Central memory CD8-positive, alpha-beta T cell (primary cell): ENCODE measurements around the gene TOX2.
"Not testable (repeated sequence)": the region's sequence is repeated elsewhere in the genome, so short reads cannot be mapped to it uniquely, and the experiment has no call there.

ENCODE experiments used
- ATAC-seq: fragments of 150-1000 bp; cut with Tn5 transposase; replicated peaks from 2 replicates; pipeline ENCODE4 v1.10.0; 2022; ENCODE audit warnings: mild to moderate bottlenecking, moderate FRiP score, moderate number of reproducible peaks; ENCODE audit not compliant: poor library complexity, severe bottlenecking; ENCODE audit errors: extremely low read depth
- DNase-seq, 2 donors: peaks; one replicate each; pipeline ENCODE4 v3.0.0; 2021; ENCODE audit warnings: low spot score in 2 of 2
- H3K27ac Mint-ChIP-seq: one replicate; pipeline ENCODE4 v1.8.0; 2022; ENCODE audit warnings: low read depth, mild to moderate bottlenecking, moderate library complexity, mixed read lengths
- H3K27me3 Mint-ChIP-seq: one replicate; pipeline ENCODE4 v1.8.0; 2022; ENCODE audit warnings: mixed read lengths
- H3K36me3 Mint-ChIP-seq: one replicate; pipeline ENCODE4 v1.8.0; 2022; ENCODE audit warnings: mild to moderate bottlenecking, moderate library complexity, mixed read lengths; ENCODE audit not compliant: insufficient read depth
- H3K4me1 Mint-ChIP-seq: one replicate; pipeline ENCODE4 v1.8.0; 2022; ENCODE audit warnings: mixed read lengths
- H3K4me3 Mint-ChIP-seq: one replicate; pipeline ENCODE4 v1.8.0; 2022; ENCODE audit warnings: mild to moderate bottlenecking, moderate library complexity, mixed read lengths
- H3K9me3 Mint-ChIP-seq: one replicate; pipeline ENCODE4 v1.8.0; 2022; ENCODE audit warnings: mixed read lengths

The TOX2 gene

DNA sequence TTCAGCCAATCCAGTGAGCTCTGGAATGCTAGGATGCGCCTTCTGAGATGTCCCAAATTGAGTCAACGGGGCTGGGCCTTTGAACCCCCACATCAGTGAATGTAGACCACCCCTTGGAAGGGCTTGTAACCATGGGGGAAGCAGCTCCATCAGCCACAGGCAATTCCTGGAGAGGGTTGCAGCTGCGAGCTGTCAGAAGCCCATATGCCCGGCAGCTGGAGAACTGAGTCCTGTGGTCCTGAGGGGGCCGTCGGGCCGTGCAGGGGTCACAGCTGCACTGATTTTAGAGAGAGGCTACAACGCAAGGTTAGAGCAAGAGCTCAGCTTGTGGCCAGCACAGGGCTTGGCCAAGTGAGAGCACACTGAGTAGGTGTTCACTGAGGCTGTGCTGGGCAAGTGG lies 121.3 kb downstream of the TOX2 start:
- Mint-ChIP-seq H3K4me3 (no peak overlapping the region), H3K9me3 (no peaks in the 10 kb centered on the region), H3K27ac (no peak overlapping the region), H3K27me3 (peaks cover 35% of the 10 kb centered on the region), H3K4me1 (peaks cover 39% of the 10 kb centered on the region), H3K36me3 (peaks cover 1% of the 10 kb centered on the region)
- ATAC-seq (no peak), DNase-seq (no peak)

DNA sequence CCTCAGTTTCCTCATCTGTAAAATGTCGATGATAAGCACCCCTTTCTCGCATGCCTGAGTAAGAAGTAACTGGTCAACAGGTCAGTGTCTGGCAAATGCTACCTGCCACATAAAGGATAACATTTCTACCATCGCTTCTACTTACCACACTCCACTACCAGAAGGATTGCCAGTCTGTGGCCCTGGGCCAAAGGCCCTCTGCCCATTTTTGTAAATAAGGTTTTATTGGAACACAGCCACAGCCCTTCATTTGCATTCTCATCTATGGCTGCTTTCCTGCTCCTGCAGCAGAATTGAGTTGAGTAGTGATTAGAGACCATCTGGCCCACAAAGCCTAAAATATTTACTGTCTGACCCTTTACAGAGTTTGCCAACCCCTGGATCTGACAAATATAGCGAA lies 121.8 kb downstream of the TOX2 start:
- ATAC-seq (no peak), DNase-seq (no peak)
- H3K36me3 Mint-ChIP-seq: peaks cover 1% of the 10 kb centered on the region
- no peaks in the 10 kb centered on the region for H3K9me3 Mint-ChIP-seq
- peaks cover 38% of the 10 kb centered on the region for H3K4me1 Mint-ChIP-seq
- no peak overlapping the region for H3K4me3 Mint-ChIP-seq
- H3K27me3 Mint-ChIP-seq: peaks cover 35% of the 10 kb centered on the region
- no peak overlapping the region for H3K27ac Mint-ChIP-seq

DNA sequence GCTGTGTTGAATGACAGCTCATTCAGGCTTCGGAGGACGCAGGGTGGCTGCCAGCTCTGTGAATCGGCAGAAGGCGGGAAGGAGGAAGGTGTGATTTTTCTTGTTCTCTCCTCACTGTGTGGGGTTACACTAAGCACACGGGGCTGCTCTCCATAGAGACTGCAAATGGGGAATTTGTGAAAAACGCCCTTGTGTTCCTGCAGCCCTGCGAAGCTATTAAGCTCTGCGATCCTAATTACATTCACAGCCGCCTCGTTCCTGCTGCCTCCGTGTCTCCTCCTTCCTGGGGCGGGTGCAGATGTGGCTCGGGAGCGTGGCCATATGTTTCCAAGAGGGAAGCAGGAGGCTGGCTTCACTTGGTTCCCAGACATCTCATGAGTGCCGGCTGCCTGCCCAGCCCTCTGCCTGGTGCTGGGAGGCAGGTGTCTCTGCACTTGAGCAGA lies 124.0 kb downstream of the TOX2 start:
- ATAC-seq: no peak
- Mint-ChIP-seq H3K4me1 (peaks cover 22% of the 10 kb centered on the region), H3K27me3 (peaks cover 40% of the 10 kb centered on the region), H3K36me3 (peaks cover 1% of the 10 kb centered on the region), H3K4me3 (no peak overlapping the region), H3K27ac (no peak overlapping the region), H3K9me3 (no peaks in the 10 kb centered on the region)
- no peak for DNase-seq

DNA sequence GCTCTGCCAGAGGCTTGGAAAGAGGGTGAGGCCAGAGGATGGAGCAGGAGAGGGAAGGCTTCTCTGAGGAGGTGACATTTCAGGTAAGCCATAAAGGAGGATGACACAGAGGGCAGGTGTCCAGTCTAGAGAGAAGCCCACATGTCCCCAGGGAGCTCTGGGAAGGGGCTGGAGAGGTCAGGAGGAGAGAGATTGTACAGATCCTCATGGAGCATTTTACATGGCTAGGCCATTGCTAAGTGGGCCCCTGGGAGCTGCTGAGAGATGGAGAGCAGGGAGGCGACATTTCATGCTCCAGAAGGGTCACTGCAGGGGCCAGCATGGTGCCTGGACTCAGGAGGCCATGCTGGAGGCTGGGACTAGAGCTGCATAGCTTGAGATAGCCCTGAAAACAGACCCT lies 124.5 kb downstream of the TOX2 start:
- no peak overlapping the region for H3K27ac Mint-ChIP-seq
- no peaks in the 10 kb centered on the region for H3K36me3 Mint-ChIP-seq
- peaks cover 40% of the 10 kb centered on the region for H3K27me3 Mint-ChIP-seq
- H3K4me1 Mint-ChIP-seq: peaks cover 18% of the 10 kb centered on the region
- H3K4me3 Mint-ChIP-seq: no peak overlapping the region
- DNase-seq: no peak
- no peaks in the 10 kb centered on the region for H3K9me3 Mint-ChIP-seq
- ATAC-seq: no peak

DNA sequence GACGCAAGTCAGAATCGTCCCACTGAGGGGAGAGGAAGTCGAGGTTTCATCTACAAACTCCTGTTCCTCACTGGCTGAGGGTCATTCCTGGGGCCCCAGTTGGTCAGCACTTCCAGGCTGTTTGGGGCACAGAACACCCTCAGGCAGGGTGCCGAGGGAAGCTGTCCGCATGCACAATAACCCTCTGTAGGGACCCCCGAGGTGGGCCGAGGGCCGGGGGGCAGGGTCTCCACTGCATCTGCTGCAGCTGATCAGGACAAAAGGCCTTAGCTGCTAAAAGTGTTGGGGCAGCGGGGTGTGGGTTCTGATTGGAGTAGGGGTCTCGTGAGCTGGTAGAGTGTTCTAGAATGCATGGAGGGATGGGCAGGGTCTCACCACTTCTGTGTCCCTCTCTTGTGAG lies 125.1 kb downstream of the TOX2 start:
- peaks cover 14% of the 10 kb centered on the region for H3K4me1 Mint-ChIP-seq
- ATAC-seq (no peak), DNase-seq (no peak)
- no peak overlapping the region for H3K4me3 Mint-ChIP-seq
- peaks cover 40% of the 10 kb centered on the region for H3K27me3 Mint-ChIP-seq
- no peak overlapping the region for H3K27ac Mint-ChIP-seq
- H3K36me3 Mint-ChIP-seq: no peaks in the 10 kb centered on the region
- H3K9me3 Mint-ChIP-seq: no peaks in the 10 kb centered on the region

DNA sequence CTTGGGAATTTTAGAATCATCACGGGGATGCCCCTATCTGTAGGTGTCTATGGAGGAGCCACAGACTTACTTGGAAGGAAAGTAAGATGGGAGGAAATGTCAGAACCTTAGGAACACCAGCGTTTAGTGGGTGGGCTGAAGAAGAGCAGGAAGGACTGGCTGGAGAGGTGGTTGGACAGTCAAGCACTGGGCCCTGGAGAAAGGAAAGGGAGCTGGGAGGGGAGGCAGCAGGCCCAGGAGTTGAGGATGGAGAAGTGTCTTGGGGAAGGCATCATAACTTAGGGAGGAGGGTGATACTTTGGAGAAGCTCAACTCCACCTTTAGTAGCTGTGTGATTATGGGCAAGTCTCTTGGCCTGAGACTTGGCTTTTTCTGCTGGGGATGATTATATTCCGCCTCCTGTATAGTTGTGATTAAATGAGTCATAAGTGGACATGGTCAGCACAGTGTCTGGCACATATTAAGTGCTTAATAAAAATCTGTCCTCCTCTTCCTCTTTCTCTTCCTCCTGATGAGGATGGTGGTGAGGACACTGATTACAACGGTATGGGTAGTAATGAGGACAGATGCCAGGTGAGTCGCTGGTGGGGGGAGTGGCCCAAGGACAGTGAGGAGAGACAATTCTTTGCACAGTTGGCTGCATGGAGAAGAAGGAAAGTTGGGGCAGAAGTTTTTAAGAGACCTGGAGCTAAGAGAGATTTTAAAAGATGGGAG lies 125.7 kb downstream of the TOX2 start:
- Mint-ChIP-seq H3K4me1 (peaks cover 8% of the 10 kb centered on the region), H3K27ac (peak overlapping the region; percentile 9), H3K9me3 (no peaks in the 10 kb centered on the region), H3K36me3 (no peaks in the 10 kb centered on the region), H3K4me3 (no peak overlapping the region), H3K27me3 (peaks cover 40% of the 10 kb centered on the region)
- ATAC-seq: no peak
- DNase-seq: no peak

DNA sequence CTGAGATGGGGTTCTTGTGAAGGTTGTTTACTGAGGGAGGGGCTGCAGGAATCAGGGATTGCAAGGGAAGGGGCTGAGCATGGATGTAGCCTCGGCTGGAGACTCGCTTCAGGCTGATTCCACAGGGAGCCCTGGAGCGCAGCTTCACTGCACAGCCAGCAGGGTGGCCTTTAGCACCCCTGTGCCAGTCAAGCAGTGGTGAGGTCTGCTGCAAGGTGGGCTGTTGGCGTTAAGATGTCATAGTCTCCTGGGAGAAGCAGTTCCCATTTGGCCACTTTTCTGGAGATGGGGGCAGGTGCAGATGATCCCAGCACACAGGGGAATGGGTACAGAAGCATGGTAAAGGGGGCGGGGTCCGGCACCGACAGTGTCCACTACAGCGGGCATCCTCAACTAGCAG lies 126.3 kb downstream of the TOX2 start:
- Mint-ChIP-seq H3K4me1 (peaks cover 6% of the 10 kb centered on the region), H3K4me3 (no peak overlapping the region), H3K27me3 (peaks cover 40% of the 10 kb centered on the region), H3K36me3 (no peaks in the 10 kb centered on the region), H3K9me3 (no peaks in the 10 kb centered on the region), H3K27ac (peak overlapping the region; percentile 9)
- no peak for ATAC-seq
- DNase-seq: no peak

DNA sequence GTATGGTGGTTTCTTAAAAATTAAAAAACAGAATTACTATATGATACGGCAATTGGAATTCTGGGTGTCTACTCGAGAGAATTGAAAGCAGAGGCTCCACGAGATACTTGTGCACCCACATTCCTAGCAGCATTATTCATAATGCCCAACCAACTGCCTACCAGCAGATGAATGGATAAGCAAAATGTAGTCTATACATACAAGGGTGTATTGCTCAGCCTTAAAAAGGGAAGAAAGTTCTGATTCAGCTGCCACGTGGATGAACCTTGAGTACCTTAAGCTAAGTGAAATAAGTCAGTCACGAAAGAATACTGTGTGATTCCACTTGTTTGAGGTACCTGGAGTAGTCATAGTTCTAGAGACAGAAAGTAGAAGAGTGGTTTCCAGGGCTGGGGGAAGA lies 130.1 kb downstream of the TOX2 start:
- H3K27ac Mint-ChIP-seq, ATAC-seq, H3K4me3 Mint-ChIP-seq, H3K4me1 Mint-ChIP-seq, DNase-seq, H3K36me3 Mint-ChIP-seq, H3K9me3 Mint-ChIP-seq: not testable (repeated sequence)
- peaks cover 28% of the 10 kb centered on the region for H3K27me3 Mint-ChIP-seq

DNA sequence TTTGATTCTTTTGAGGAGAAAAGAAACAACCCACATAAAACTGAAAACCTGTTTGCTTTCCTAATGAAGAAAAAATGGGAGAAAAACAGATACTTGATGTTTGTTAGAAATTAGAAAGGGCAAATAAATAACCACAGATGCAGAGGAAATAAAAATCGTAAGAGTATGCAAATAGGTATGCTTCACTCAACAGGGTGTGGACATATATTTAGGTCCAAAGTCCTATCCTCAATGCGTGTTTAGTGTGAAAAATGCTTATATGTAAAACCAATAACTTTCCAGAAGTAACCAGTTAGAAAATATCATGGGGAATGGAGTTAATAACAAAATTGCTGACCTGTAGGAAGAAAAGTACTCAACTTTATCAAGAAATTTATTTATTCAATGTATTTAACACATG lies 135.7 kb downstream of the TOX2 start:
- Mint-ChIP-seq H3K4me1 (no peaks in the 10 kb centered on the region), H3K27ac (no peak overlapping the region)

DNA sequence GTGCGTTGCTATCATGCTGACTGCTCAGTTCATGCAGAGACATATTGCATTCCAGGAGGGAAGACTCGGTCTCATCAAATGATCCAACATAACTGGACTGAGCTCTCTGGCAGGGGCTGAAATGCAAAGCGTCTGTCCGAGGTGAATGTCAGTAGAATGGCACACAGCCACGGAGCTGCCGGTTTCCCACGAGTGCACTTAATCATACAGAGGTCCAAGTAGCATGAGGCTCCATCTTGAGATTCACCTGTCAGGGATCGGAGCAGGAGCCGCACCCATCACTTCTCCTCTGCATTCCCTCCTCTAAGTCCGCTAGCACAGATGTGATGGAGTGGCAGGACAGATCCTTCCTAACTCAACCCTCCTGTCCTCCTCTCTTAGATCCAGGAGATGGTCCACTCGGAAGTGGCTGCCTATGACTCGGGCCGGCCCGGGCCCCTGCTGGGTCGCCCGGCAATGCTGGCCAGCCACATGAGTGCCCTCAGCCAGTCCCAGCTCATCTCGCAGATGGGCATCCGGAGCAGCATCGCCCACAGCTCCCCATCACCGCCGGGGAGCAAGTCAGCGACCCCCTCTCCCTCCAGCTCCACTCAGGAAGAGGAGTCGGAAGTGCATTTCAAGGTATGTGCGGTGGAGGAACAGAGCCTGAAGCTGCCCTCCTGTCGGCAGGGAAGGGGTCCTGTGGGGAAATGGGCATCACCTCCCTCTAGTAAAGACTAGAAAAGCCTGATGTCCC lies 136.4 kb downstream of the TOX2 start:
- Mint-ChIP-seq H3K27ac (no peak overlapping the region), H3K9me3 (no peaks in the 10 kb centered on the region), H3K4me3 (no peak overlapping the region), H3K36me3 (no peaks in the 10 kb centered on the region), H3K27me3 (no peaks in the 10 kb centered on the region), H3K4me1 (no peaks in the 10 kb centered on the region)
- DNase-seq: peak in 1 of 2 donors; percentile 5
- no peak for ATAC-seq

More for the DNA sequence above, 135.7 kb downstream of the TOX2 start:
- Mint-ChIP-seq H3K9me3 (no peaks in the 10 kb centered on the region), H3K4me3 (no peak overlapping the region), H3K27me3 (no peaks in the 10 kb centered on the region), H3K36me3 (no peaks in the 10 kb centered on the region)
- ATAC-seq: no peak
- no peak for DNase-seq

DNA sequence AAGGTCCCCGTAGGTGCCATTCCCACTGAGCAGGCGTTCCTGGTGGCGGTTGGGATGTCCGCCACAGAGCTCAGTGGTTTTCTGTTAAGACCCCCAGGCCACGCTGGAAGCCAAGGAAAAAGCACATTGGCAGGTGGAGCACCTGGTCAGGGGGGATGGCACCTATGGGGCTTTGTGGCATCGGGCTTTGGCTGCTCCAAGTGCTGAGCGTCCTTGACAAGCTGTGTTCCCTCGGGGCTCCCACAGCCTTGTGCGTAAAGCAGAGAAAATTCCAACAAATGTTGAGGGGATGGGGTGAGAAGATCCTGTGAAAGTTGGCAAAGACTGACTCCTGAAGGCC lies 137.0 kb downstream of the TOX2 start:
- no peak for ATAC-seq
- no peaks in the 10 kb centered on the region for H3K9me3 Mint-ChIP-seq
- no peak overlapping the region for H3K4me3 Mint-ChIP-seq
- peak in 1 of 2 donors; percentile 11 for DNase-seq
- no peaks in the 10 kb centered on the region for H3K27me3 Mint-ChIP-seq
- H3K36me3 Mint-ChIP-seq: no peaks in the 10 kb centered on the region
- no peaks in the 10 kb centered on the region for H3K4me1 Mint-ChIP-seq
- H3K27ac Mint-ChIP-seq: no peak overlapping the region

DNA sequence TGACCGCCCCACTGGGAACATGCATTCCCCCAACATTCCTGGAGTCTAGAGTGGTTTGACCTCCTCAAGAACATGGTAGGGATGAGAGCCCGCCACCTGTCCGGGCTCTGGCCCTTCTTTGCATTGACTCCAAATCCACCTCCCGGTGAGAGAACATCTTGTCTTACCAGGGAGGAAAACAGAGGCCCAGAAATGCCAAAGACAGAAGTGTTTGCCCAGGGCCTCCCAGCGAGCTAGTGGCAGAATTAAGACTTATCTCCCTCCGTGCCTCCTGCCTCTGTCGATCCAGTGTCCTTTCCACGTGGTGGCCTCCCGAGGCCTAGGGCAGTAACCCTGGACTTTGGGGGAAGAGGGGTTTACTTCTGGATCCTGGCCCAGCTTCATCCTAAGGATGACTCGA lies 137.5 kb downstream of the TOX2 start:
- DNase-seq: no peak
- H3K9me3 Mint-ChIP-seq: no peaks in the 10 kb centered on the region
- no peaks in the 10 kb centered on the region for H3K36me3 Mint-ChIP-seq
- H3K4me3 Mint-ChIP-seq: no peak overlapping the region
- no peaks in the 10 kb centered on the region for H3K4me1 Mint-ChIP-seq
- H3K27me3 Mint-ChIP-seq: no peaks in the 10 kb centered on the region
- H3K27ac Mint-ChIP-seq: no peak overlapping the region
- no peak for ATAC-seq

DNA sequence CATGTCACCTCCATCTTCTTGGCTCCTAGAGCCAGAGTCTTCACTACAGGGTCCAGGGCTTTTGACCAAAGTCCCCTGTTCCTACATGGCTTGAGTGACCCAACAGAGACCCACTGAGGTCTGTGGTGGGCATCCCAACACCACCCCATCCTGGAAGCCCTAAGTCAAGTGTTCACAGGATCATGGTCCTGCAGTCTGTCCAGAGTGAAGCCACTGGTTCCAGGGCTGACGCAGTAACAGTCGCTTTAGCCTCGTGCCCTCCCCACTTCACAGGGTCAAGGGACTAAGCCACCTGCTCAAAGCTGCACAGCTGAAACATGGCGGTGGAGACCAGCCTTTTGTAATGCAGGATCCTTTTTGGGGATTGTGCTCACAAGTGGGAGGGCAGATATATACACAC lies 138.4 kb downstream of the TOX2 start:
- no peak for DNase-seq
- H3K27ac Mint-ChIP-seq: no peak overlapping the region
- H3K4me1 Mint-ChIP-seq: no peaks in the 10 kb centered on the region
- H3K9me3 Mint-ChIP-seq: no peaks in the 10 kb centered on the region
- no peak overlapping the region for H3K4me3 Mint-ChIP-seq
- no peaks in the 10 kb centered on the region for H3K27me3 Mint-ChIP-seq
- no peaks in the 10 kb centered on the region for H3K36me3 Mint-ChIP-seq
- ATAC-seq: no peak
